PC-3 (cell line): Measurements from ENCODE around the gene LHCGR.

ENCODE experiments used
- EZH2 ChIP-seq: fragments of 300-600 bp; sonication (generic); IDR thresholded peaks from one replicate; pipeline ENCODE4 v1.6.1; 2017; ENCODE audit warnings: antibody characterized with exemption, mild to moderate bottlenecking, low read length; ENCODE audit not compliant: unreplicated experiment
- TF ChIP-seq, protein P1 (sequence below): fragments of 300-600 bp; sonication (generic); conservative IDR thresholded peaks from 2 replicates; pipeline ENCODE4 v1.5.1; 2017; ENCODE audit warnings: antibody characterized with exemption, low read depth, mild to moderate bottlenecking, low read length

DNA sequence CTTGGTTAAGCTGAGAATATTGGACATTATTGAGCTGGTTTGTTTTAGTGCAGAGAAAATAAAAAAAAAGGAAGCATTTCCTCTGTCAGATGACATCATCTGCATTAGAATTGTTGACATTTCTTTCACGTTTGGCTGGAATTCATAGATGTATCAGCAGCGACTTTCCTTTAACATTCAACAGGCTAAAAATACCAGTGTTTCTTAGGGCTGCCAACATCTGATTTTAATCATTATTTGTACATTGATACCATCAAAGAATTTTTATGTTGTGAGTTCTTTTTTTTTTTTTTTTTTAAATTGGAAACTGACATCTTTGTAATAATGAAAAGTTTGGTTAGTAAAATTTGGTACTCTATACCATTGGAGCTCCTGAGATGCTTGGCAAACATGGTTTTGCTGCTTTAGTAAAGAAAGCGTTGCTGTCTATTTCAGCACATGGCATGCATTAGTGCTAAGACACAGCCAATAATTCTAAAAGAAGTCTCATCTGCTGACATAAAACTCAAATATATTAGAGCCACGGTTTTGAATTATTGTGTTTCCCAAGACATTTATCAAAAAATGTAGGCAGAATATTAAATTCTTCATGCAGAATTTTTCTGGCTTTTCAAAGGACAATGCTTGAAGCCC, 104.2 kb downstream of the LHCGR start:
- TF ChIP-seq, protein P1, sequence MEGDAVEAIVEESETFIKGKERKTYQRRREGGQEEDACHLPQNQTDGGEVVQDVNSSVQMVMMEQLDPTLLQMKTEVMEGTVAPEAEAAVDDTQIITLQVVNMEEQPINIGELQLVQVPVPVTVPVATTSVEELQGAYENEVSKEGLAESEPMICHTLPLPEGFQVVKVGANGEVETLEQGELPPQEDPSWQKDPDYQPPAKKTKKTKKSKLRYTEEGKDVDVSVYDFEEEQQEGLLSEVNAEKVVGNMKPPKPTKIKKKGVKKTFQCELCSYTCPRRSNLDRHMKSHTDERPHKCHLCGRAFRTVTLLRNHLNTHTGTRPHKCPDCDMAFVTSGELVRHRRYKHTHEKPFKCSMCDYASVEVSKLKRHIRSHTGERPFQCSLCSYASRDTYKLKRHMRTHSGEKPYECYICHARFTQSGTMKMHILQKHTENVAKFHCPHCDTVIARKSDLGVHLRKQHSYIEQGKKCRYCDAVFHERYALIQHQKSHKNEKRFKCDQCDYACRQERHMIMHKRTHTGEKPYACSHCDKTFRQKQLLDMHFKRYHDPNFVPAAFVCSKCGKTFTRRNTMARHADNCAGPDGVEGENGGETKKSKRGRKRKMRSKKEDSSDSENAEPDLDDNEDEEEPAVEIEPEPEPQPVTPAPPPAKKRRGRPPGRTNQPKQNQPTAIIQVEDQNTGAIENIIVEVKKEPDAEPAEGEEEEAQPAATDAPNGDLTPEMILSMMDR = no peak
- no peak for TF ChIP-seq EZH2
